Fibroblast of the aortic adventitia (primary cell): ENCODE data around the gene H6PD. TPM values are rescaled to one million over a fixed set of nuclear protein-coding genes. Genes with fewer than 3 reads are reported as not detected.

Experiments used
- DNase-seq: peaks from one replicate; pipeline ENCODE4 v3.0.0-alpha.2; 2010; ENCODE audit warnings: low read depth
- H3K4me3 ChIP-seq: 2 replicates; pipeline ENCODE4 v1.5.1; 2011; ENCODE audit warnings: low read depth, mild to moderate bottlenecking, control low read depth, low read length, moderate library complexity
- total RNA-seq: library from RNA; depleted of rRNA; stranded (reverse); fragments of >200 nt; gene quantifications from 2 replicates; pipeline ENCODE4 v1.2.3, GENCODE V29; 2012; ENCODE audit warnings: low replicate concordance
- TF ChIP-seq, protein P1 (sequence below): IDR thresholded peaks from 2 replicates; pipeline ENCODE4 v1.5.1; 2011; ENCODE audit warnings: mild to moderate bottlenecking, low read length, control low read depth, inconsistent platforms; ENCODE audit not compliant: insufficient read depth

Gene H6PD
- total RNA-seq, 1 donor, result 36.9 TPM

GRCh38 chr1:9319208-9319788 lies 84.7 kb downstream of the H6PD start:
- DNase-seq, result no peak

DNA sequence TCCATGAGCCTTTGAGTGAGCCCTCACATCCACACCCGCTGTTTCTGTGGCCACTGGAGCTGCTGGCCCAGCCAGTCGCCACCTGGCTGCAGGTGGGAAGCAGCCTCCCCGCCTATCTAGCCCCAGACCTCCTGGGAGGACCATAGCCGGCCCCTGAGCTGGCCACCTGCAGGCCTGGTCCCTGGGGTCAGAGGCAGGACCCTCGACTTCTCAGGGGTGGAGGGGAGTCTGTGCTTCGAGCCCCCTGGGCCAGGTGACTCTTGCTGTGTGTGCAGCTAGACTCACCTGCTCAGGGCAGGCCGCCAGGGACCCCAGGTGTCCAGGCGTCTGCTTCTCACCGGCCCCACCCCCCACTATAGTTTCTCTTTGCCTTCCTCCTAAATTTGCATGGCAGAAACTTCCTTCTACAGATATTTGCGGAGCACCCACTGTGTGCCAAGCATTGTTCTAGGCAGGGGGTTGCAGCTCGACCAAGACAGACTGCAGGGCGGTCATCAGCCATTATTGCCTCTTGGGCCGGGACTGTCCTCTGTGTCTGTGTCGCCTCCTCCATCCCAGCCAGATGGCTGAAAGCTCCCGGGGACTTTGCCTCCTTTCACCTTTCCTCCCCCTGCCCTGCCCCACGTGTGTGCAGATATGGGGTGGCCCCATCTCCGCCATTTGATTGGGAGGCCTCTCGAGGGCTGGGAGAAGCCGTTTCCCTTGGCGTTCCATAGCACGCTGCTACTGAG lies 85.4 kb downstream of the H6PD start:
- H3K4me3 ChIP-seq, result no peak overlapping the region
- DNase-seq, result no peak
- TF ChIP-seq, protein P1, sequence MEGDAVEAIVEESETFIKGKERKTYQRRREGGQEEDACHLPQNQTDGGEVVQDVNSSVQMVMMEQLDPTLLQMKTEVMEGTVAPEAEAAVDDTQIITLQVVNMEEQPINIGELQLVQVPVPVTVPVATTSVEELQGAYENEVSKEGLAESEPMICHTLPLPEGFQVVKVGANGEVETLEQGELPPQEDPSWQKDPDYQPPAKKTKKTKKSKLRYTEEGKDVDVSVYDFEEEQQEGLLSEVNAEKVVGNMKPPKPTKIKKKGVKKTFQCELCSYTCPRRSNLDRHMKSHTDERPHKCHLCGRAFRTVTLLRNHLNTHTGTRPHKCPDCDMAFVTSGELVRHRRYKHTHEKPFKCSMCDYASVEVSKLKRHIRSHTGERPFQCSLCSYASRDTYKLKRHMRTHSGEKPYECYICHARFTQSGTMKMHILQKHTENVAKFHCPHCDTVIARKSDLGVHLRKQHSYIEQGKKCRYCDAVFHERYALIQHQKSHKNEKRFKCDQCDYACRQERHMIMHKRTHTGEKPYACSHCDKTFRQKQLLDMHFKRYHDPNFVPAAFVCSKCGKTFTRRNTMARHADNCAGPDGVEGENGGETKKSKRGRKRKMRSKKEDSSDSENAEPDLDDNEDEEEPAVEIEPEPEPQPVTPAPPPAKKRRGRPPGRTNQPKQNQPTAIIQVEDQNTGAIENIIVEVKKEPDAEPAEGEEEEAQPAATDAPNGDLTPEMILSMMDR, result no peak

More at GRCh38 chr1:9319208-9319788, 84.7 kb downstream of the H6PD start:
- TF ChIP-seq, protein P1, result no peak
- no peak overlapping the region for H3K4me3 ChIP-seq

Other genes starting within 250 kb of the H6PD start
- gene SLC2A7, start 208.4 kb upstream of the H6PD start, total RNA-seq, result not detected in 2 replicates
- gene SLC2A5, start 165.1 kb upstream of the H6PD start, total RNA-seq, result 0.90 and 1.1 TPM in 2 replicates
- gene GPR157, start 105.7 kb upstream of the H6PD start, total RNA-seq, result 1.6 and 2.2 TPM in 2 replicates
- 18.2 and 37.6 TPM in 2 replicates for gene SPSB1, start 58.1 kb downstream of the H6PD start, total RNA-seq